Measurements from ENCODE around the gene VPS52. TPM values are rescaled to one million over a fixed set of nuclear protein-coding genes. Genes with fewer than 3 reads are reported as not detected.

The VPS52 gene
- total RNA-seq, 1 experiment from 2014 or later = 58.2 TPM

- peaks cover 63% of the 10 kb centered on the region for H3K79me2 ChIP-seq (ENCODE audit: insufficient read depth, low read length)
- ATAC-seq (no peak), DNase-seq (ENCODE audit: low read depth, low spot score) (no peak)
- TF ChIP-seq POLR2A (IDR thresholded peaks at IDR 0.05; ENCODE audit: borderline replicate concordance, extremely low read depth, insufficient read depth, insufficient read length) (peak; percentile 1), POLR2AphosphoS5 (IDR thresholded peaks at IDR 0.05; ENCODE audit: low read depth, low read length) (no peak; the same call in 1 of the 2 replicates)
- peaks cover 33 to 59% of the 10 kb centered on the region in 2 experiments for H3K4me1 ChIP-seq (ENCODE audit: control insufficient read depth in 1 of 2, insufficient read depth in 2 of 2, low read length in 2 of 2)
- RAD21 ChIA-PET (ENCODE audit: low non-redundant PET in 1 of 2, low total read pairs in 2 of 2, uncharacterized antibody in 2 of 2, unreplicated experiment in 2 of 2) = no interaction called here
- H3K9me2 ChIP-seq (ENCODE audit: insufficient read depth) = no peaks in the 10 kb centered on the region
- no peaks in the 10 kb centered on the region for H3K27me3 ChIP-seq (ENCODE audit: insufficient read depth, low read length)
- H3K4me2 ChIP-seq (ENCODE audit: low read length) = peak overlapping the region; percentile 86
- intact Hi-C loops (cut with micrococcal nuclease) = no loop called here
- BruUV-seq (replicated peaks) = no TSS peak
- POLR2A ChIA-PET = no interaction called here
- H3K9me3 ChIP-seq (ENCODE audit: control insufficient read depth in 1 of 2, insufficient read depth in 1 of 2, low read depth in 1 of 2, low read length in 2 of 2) = no peaks in the 10 kb centered on the region
- CTCF ChIA-PET = no interaction called here
- H4K20me1 ChIP-seq (ENCODE audit: insufficient read depth) = peaks cover 22% of the 10 kb centered on the region
- peak overlapping the region; percentile 82 for H3K27ac ChIP-seq (ENCODE audit: low read depth, low read length)
- no peak overlapping the region for H2AFZ ChIP-seq (ENCODE audit: low read depth, low read length, poor library complexity, severe bottlenecking)
- peak overlapping the region; percentile 98 for H3K9ac ChIP-seq (ENCODE audit: low read length)
- H3K36me3 ChIP-seq (ENCODE audit: control insufficient read depth in 1 of 2, insufficient read depth in 2 of 2, low read length in 2 of 2) = peaks cover 28 to 46% of the 10 kb centered on the region in 2 experiments
- peak overlapping the region; percentile 75 to 99 for H3K4me3 ChIP-seq (replicated peaks in 1 of 2; ENCODE audit: low read depth in 1 of 2, low read length in 2 of 2)
Measured at GRCh38 chr6:33273129-33273923, 1.6 kb upstream of the VPS52 start.

GRCh38 chr6:33272275-33273128 lies 826 bp upstream of the VPS52 start:
- H3K36me3 ChIP-seq (ENCODE audit: control insufficient read depth in 1 of 2, insufficient read depth in 2 of 2, low read length in 2 of 2) = peaks cover 28 to 54% of the 10 kb centered on the region in 2 experiments
- ATAC-seq = peak; percentile 13

More at GRCh38 chr6:33272275-33273128, 826 bp upstream of the VPS52 start:
- DNase-seq (ENCODE audit: low read depth, low spot score) = no peak
- Histone ChIP-seq H3K9ac (ENCODE audit: low read length) (peak overlapping the region; percentile 98), H3K27ac (ENCODE audit: low read depth, low read length) (peak overlapping the region; percentile 82), H4K20me1 (ENCODE audit: insufficient read depth) (peaks cover 22% of the 10 kb centered on the region), H3K9me3 (ENCODE audit: control insufficient read depth in 1 of 2, insufficient read depth in 1 of 2, low read depth in 1 of 2, low read length in 2 of 2) (no peaks in the 10 kb centered on the region), H3K27me3 (ENCODE audit: insufficient read depth, low read length) (no peaks in the 10 kb centered on the region), H3K4me3 (replicated peaks in 1 of 2; ENCODE audit: low read depth in 1 of 2, low read length in 2 of 2) (peak overlapping the region; percentile 75 to 99), H2AFZ (ENCODE audit: low read depth, low read length, poor library complexity, severe bottlenecking) (no peak overlapping the region), H3K4me1 (ENCODE audit: control insufficient read depth in 1 of 2, insufficient read depth in 2 of 2, low read length in 2 of 2) (peaks cover 33 to 55% of the 10 kb centered on the region in 2 experiments), H3K79me2 (ENCODE audit: insufficient read depth, low read length) (peaks cover 63% of the 10 kb centered on the region), H3K4me2 (ENCODE audit: low read length) (peak overlapping the region; percentile 86), H3K9me2 (ENCODE audit: insufficient read depth) (no peaks in the 10 kb centered on the region)
- BruUV-seq (replicated peaks) = TSS peak; percentile 65
- CTCF ChIA-PET = interaction anchor here (1.2 to 1.3 kb wide), 2 partner anchors 11 to 17 kb away, joined by 4 to 5 read pairs; no protein-coding TSS in a partner anchor
- intact Hi-C loops (cut with micrococcal nuclease) = no loop called here
- POLR2A ChIA-PET = interaction anchor here (0.8 to 2.2 kb wide), 9 partner anchors 11 to 301 kb away, joined by 3 to 24 read pairs (median 10); partner anchors contain the start of genes PFDN6, RXRB, SLC39A7 and WDR46
- peak; percentile 61 for TF ChIP-seq ZFX (IDR thresholded peaks at IDR 0.05)
- TF ChIP-seq POLR2A (IDR thresholded peaks at IDR 0.05; ENCODE audit: borderline replicate concordance, extremely low read depth, insufficient read depth, insufficient read length) = no peak
- no peak for TF ChIP-seq SP1 (IDR thresholded peaks at IDR 0.05; ENCODE audit: low read depth)
- RAD21 ChIA-PET (ENCODE audit: low non-redundant PET in 1 of 2, low total read pairs in 2 of 2, uncharacterized antibody in 2 of 2, unreplicated experiment in 2 of 2) = no interaction called here

Measured in HCT116 (cell line).